Measurements from ENCODE around the gene NUDT16L1.

NUDT16L1 gene

GRCh38 chr16:4656695-4657686, 36.4 kb upstream of the NUDT16L1 start:
- H3K36me3 ChIP-seq (replicated peaks in 1 of 2; ENCODE audit: control insufficient read depth in 2 of 2, insufficient read depth in 2 of 2, low read length in 2 of 2) = peaks cover 26 to 76% of the 10 kb centered on the region in 2 donors

GRCh38 chr16:4659363-4660353, 33.7 kb upstream of the NUDT16L1 start:
- WGBS, 2 donors (ENCODE audit: extremely low coverage in 2 of 2, insufficient read length in 2 of 2, insufficient replicate concordance in 1 of 2) = no CpG with 5 or more reads among the region's 29 CpGs
- Histone ChIP-seq H2BK5ac (ENCODE audit: low read length) (peak overlapping the region; percentile 82), H3K4me2 (ENCODE audit: insufficient read depth, low read length, poor library complexity, severe bottlenecking) (no peak overlapping the region), H3K79me1 (ENCODE audit: low read depth, low read length) (peaks cover 16% of the 10 kb centered on the region), H3K9me3 (replicated peaks in 1 of 2; ENCODE audit: control insufficient read depth in 2 of 2, insufficient read depth in 1 of 2, low read depth in 1 of 2, low read length in 2 of 2) (no peaks in the 10 kb centered on the region), H4K91ac (ENCODE audit: low read depth, low read length, poor library complexity) (no peak overlapping the region), H2BK15ac (ENCODE audit: low read length) (no peak overlapping the region), H3K18ac (ENCODE audit: low read length) (peak overlapping the region; percentile 38), H3K27ac (replicated peaks; ENCODE audit: low read length) (no peak overlapping the region), H3K4me3 (ENCODE audit: low read length in 2 of 2) (no peak overlapping the region), H3K4ac (ENCODE audit: low read length) (no peak overlapping the region), H3K27me3 (ENCODE audit: control insufficient read depth in 3 of 3, insufficient read depth in 3 of 3, low read depth in 1 of 3, low read length in 3 of 3) (no peaks in the 10 kb centered on the region), H2BK120ac (ENCODE audit: low read depth, low read length) (no peak overlapping the region), H3K14ac (ENCODE audit: low read length) (no peak overlapping the region), H4K8ac (ENCODE audit: low read depth, low read length) (no peak overlapping the region), H3K4me1 (ENCODE audit: control insufficient read depth in 2 of 2, insufficient read depth in 1 of 2, low read depth in 1 of 2, low read length in 2 of 2) (peaks cover 2 to 18% of the 10 kb centered on the region in 2 donors), H2AFZ (ENCODE audit: low read length) (no peak overlapping the region), H2BK12ac (ENCODE audit: low read length) (no peak overlapping the region), H3K23ac (ENCODE audit: low read depth, low read length, poor library complexity) (no peak overlapping the region), H3K36me3 (replicated peaks in 1 of 2; ENCODE audit: control insufficient read depth in 2 of 2, insufficient read depth in 2 of 2, low read length in 2 of 2) (peaks cover 20 to 74% of the 10 kb centered on the region in 2 donors), H3K9ac (ENCODE audit: low read depth, low read length, poor library complexity) (peak overlapping the region; percentile 77), H2AK5ac (ENCODE audit: low read depth, low read length) (no peak overlapping the region)
- no peak for DNase-seq (ENCODE audit: low spot score)

More at GRCh38 chr16:4656695-4657686, 36.4 kb upstream of the NUDT16L1 start:
- Histone ChIP-seq H3K14ac (ENCODE audit: low read length) (no peak overlapping the region), H3K4ac (ENCODE audit: low read length) (no peak overlapping the region), H2BK12ac (ENCODE audit: low read length) (no peak overlapping the region), H3K79me1 (ENCODE audit: low read depth, low read length) (peaks cover 19% of the 10 kb centered on the region), H3K27me3 (ENCODE audit: control insufficient read depth in 3 of 3, insufficient read depth in 3 of 3, low read depth in 1 of 3, low read length in 3 of 3) (no peaks in the 10 kb centered on the region), H3K4me1 (ENCODE audit: control insufficient read depth in 2 of 2, insufficient read depth in 1 of 2, low read depth in 1 of 2, low read length in 2 of 2) (peaks cover 2 to 18% of the 10 kb centered on the region in 2 donors), H3K23ac (ENCODE audit: low read depth, low read length, poor library complexity) (no peak overlapping the region), H2BK120ac (ENCODE audit: low read depth, low read length) (no peak overlapping the region), H4K8ac (ENCODE audit: low read depth, low read length) (peak overlapping the region; percentile 48), H2BK5ac (ENCODE audit: low read length) (no peak overlapping the region), H2AFZ (ENCODE audit: low read length) (no peak overlapping the region), H3K4me2 (ENCODE audit: insufficient read depth, low read length, poor library complexity, severe bottlenecking) (no peak overlapping the region), H3K4me3 (ENCODE audit: low read length in 2 of 2) (no peak overlapping the region), H3K18ac (ENCODE audit: low read length) (no peak overlapping the region), H4K91ac (ENCODE audit: low read depth, low read length, poor library complexity) (no peak overlapping the region), H2BK15ac (ENCODE audit: low read length) (no peak overlapping the region), H3K27ac (replicated peaks; ENCODE audit: low read length) (no peak overlapping the region), H3K9ac (ENCODE audit: low read depth, low read length, poor library complexity) (no peak overlapping the region), H3K9me3 (replicated peaks in 1 of 2; ENCODE audit: control insufficient read depth in 2 of 2, insufficient read depth in 1 of 2, low read depth in 1 of 2, low read length in 2 of 2) (no peaks in the 10 kb centered on the region), H2AK5ac (ENCODE audit: low read depth, low read length) (peak overlapping the region; percentile 52)
- no CpG with 5 or more reads among the region's 25 CpGs for WGBS, 2 donors (ENCODE audit: extremely low coverage in 2 of 2, insufficient read length in 2 of 2, insufficient replicate concordance in 1 of 2)
- DNase-seq (ENCODE audit: low spot score) = no peak

GRCh38 chr16:4660454-4661007, 32.8 kb upstream of the NUDT16L1 start:
- Histone ChIP-seq H2BK12ac (ENCODE audit: low read length) (no peak overlapping the region), H4K8ac (ENCODE audit: low read depth, low read length) (no peak overlapping the region), H3K27ac (replicated peaks; ENCODE audit: low read length) (no peak overlapping the region), H3K27me3 (ENCODE audit: control insufficient read depth in 3 of 3, insufficient read depth in 3 of 3, low read depth in 1 of 3, low read length in 3 of 3) (no peaks in the 10 kb centered on the region), H2BK120ac (ENCODE audit: low read depth, low read length) (no peak overlapping the region), H3K4ac (ENCODE audit: low read length) (no peak overlapping the region), H3K9ac (ENCODE audit: low read depth, low read length, poor library complexity) (no peak overlapping the region), H4K91ac (ENCODE audit: low read depth, low read length, poor library complexity) (no peak overlapping the region), H3K14ac (ENCODE audit: low read length) (peak overlapping the region; percentile 38), H2BK5ac (ENCODE audit: low read length) (peak overlapping the region; percentile 82), H3K4me3 (ENCODE audit: low read length in 2 of 2) (no peak overlapping the region), H3K4me2 (ENCODE audit: insufficient read depth, low read length, poor library complexity, severe bottlenecking) (no peak overlapping the region), H3K23ac (ENCODE audit: low read depth, low read length, poor library complexity) (no peak overlapping the region), H3K9me3 (replicated peaks in 1 of 2; ENCODE audit: control insufficient read depth in 2 of 2, insufficient read depth in 1 of 2, low read depth in 1 of 2, low read length in 2 of 2) (no peaks in the 10 kb centered on the region), H3K18ac (ENCODE audit: low read length) (no peak overlapping the region), H2BK15ac (ENCODE audit: low read length) (no peak overlapping the region), H2AK5ac (ENCODE audit: low read depth, low read length) (no peak overlapping the region), H3K4me1 (ENCODE audit: control insufficient read depth in 2 of 2, insufficient read depth in 1 of 2, low read depth in 1 of 2, low read length in 2 of 2) (peaks cover 2 to 18% of the 10 kb centered on the region in 2 donors), H3K79me1 (ENCODE audit: low read depth, low read length) (peaks cover 14% of the 10 kb centered on the region), H2AFZ (ENCODE audit: low read length) (no peak overlapping the region), H3K36me3 (replicated peaks in 1 of 2; ENCODE audit: control insufficient read depth in 2 of 2, insufficient read depth in 2 of 2, low read length in 2 of 2) (peaks cover 19 to 74% of the 10 kb centered on the region in 2 donors)
- no peak for DNase-seq (ENCODE audit: low spot score)
- no CpG with 5 or more reads among the region's 18 CpGs for WGBS, 2 donors (ENCODE audit: extremely low coverage in 2 of 2, insufficient read length in 2 of 2, insufficient replicate concordance in 1 of 2)
